CD4-positive, alpha-beta T cell treated with Interleukin-17A for 1 hour (primary cell): ENCODE measurements around the gene RILPL1.
"Not testable (repeated sequence)": the region's sequence is repeated elsewhere in the genome, so short reads cannot be mapped to it uniquely, and the experiment has no call there.

Source experiments
- DNase-seq: peaks from one replicate; pipeline ENCODE4 v3.0.0-alpha.2; 2020

RILPL1 gene

DNA sequence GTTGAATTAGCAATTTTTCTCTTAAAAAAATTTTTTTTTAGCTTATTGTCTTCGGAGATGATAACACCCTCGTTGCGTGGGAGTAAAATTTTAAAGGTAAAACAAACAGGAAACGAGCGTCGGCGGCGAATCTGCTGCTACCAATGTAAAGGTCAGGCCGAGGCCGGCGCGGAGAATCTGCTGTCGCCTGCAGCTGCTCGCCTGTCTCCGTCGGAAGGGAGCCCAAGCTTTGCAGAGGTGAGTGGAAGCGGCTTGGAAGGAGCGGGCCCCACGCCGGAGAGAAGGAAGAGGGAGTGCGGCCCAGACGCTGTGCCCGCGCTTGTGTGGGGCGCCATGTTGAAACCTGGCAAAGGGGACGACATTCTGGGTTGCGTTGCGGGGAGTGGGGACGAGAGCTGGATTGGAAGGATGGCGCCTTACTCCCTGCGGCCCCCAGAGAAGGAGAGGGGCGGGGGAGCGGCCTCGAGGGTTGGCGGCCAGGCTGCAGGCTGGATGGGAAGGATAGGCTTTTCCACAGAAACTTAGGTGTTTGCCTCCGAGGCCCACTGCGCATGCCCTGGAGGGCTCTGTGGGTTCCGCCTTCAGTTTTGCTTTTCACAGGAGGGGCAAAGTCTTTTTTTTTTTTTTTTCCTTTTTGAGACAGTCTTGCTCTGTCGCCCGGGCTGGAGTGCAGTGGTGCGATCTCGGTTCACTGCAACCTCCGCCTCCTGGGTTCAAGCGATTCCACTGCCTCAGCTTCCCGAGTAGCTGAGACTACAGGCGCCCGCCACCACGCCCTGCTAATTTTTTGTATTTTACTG, 75.3 kb downstream of the RILPL1 start, which contains the start of gene SNRNP35:
TSS of gene SNRNP35 (plus strand) at position 160 of the 800 bp plus-strand sequence. CDS start 7,402 bp downstream, outside the sequence.
- peak; percentile 90 for DNase-seq

DNA sequence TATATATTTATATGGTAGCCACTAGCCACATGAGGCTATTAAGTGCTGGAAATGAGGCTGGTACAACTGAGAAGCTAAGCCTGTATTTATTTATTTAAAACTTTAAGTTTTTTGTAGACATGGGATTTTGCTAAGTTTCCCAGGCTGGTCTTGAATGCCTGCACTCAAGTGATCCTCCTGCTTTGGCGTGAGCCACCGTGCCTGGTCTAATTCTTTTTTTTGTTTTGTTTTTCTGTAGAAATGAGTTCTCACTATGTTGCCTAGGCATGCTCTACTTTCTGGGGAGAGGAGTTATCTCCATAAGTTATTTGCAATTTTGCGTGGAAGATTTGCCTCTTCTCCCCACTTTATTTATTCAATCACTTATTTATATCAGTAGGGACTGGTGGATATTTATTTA, 80.4 kb downstream of the RILPL1 start:
- DNase-seq = no peak

DNA sequence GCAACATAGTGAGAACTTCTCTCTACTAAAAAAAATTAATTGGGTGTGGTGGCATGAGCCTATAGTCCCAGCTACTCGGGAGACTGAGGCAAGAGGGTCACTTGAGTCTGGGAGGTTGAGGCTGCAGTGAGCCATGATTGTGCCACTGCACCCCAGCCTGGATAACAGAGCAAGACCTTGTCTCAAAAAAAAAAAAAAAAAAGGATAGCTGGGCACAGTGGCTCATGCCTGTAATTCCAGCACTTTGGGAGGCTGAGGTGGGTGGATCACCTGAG, 81.3 kb downstream of the RILPL1 start:
- not testable (repeated sequence) for DNase-seq

DNA sequence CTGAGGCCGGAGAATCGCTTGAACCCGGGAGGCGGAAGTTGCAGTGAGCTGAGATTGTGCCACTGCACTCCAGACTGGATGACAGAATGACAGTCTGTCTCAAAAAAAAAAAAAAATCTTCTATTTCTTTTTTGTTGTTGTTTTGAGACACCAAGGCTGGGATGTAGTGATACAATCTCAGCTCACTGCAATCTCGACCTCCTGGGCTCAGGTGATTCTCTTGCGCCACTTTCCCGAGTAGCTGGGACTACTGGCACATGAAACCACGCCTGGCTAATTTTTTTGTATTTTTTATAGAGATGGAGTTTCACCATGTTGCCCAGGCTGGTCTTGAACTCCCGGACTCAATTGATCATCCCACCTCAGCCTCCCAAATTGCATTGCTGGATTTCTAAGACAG, 82.9 kb downstream of the RILPL1 start:
- DNase-seq = no peak

DNA sequence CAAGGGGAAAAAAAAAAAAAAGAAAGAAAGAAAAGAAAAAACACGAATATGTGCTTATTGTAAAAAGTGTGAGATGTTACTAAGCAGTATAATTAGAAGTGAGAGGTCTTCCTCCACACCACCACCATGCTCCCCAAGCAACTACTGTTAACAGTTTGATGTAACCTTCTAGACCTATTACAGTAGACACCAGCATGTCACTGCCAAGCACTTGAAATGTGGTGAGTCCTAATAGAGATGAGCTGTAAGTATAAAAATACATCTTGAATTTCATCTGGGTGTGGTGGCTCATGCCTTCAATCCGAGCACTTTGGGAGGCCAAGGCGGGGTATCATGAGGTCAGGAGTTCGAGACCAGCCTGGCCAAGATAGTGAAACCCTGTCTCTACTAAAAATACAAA, 83.7 kb downstream of the RILPL1 start:
- DNase-seq = no peak

DNA sequence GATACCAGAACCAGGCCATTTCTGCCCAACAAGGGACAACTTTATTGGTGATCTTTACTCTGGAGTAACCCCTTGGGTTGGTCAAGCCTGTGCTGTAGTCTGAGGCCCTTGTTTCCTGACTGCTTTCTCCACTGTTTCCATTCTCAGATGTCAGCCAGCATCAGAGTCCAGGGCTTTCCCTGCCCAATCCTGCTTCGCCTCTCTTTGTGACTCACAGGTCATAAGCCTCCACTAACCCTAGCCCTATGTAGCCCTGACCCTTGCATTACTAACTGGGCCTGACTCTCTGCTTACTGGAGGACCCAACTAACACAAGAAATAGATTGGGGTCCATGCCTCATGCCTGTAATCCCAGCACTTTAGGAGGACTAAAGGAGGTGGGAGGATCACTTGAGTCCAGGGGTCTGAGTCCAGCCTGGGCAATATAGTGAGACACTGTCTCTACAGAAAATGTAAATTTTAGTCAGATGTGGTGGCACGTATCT, 84.2 kb downstream of the RILPL1 start:
- DNase-seq = no peak

DNA sequence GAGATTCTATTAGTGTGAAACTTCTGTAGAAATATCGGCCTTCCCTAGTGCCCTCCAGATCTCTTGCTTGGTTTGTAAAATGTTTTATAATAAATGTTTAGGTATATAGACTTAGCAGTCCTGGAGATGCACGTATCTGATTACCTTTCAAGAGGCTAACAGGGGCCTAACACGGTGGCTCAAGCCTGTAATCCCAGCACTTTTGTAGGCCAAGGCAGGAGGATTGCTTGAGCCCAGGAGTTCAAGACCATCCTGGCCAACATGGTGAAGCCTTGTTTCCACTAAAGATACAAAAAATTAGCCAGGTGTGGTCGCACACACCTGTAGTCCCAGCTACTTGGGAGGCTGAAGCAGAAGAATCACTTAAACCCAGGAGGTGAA, 87.2 kb downstream of the RILPL1 start:
- DNase-seq = no peak

DNA sequence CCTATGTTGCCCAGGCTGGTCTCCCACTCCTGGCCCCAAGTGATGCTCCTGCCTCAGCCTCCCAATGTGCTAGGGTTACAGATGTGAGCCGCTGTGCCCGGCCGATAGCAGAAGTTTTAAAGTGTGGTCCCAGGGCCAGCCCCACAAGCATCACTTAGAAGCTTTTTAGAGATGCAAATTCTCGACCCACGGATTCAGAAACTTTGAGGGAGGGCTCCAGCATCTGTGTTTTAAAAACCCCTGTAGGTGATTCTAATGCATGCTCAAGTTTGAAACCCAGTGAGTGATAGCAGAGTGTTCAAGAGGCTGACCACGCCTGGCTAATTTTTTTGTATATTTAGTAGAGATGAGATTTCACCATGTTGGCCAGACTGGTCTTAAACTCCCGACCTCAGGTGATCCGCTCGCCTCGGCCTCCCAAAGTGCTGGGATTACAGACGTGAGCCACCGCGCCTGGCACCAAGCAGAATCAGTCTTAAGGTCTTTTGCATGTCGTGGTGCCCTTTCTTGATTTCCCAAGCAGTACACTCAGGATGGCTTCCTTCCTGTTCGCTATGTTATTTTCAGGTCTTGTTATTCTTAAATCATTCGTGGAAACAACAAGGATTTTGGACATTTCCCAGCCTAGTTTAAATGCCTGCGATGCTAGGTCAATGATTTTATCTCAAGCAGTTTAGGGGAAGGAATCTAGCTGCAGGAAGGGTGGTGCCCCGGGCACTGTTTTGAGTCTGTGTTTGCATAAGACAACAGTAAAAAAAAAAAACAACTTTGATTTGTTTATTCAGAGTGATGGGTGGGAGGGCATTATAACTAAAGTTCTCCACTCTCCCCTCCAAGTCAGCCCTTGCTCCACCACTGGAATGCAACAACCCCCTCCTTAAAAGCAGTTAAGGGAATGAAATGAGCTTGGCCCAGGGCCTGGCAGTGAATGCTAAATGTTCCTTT, 87.9 kb downstream of the RILPL1 start:
- DNase-seq = no peak

DNA sequence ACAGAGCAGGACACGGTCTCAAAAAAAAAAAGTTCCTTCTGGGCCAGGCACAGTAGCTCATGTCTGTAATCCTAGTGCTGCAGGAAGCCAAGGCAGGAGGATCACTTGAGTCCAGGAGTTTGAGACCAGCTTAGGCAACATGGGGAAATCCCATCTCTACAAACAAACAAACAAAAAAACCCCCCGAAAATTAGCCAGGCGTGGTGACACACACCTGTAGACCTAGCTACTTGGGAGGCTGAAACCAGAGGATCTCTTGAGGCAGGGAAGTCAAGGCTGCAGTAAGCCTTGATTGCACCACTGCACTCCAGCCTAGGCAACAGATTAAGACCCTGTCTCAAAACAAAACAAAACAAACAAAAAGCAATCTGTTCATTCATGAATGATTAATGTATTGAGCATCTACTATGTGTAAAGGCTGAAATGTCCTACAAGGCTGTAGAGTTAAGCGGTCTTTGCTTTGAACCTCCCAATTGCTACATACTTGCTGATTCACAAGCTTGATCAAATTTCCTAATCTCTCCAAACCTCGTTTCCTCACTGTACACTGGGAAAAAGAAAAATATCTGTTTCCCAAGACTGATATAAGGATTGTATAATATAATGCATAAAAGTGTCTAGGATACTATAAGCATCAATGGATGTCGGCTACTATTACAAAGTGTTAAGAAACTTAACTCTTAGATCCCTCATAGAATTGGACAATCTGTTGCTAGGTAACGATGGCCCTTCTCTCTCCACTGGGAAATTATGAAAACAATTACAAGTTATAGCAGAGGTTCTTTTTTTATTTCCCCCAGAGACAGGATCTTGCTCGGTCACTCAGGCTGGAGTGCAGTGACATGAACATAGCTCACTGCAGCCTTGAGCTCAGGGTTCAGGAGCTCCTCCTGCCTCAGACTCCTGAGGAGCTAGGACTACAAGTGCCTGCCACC, 89.2 kb downstream of the RILPL1 start:
- no peak for DNase-seq

DNA sequence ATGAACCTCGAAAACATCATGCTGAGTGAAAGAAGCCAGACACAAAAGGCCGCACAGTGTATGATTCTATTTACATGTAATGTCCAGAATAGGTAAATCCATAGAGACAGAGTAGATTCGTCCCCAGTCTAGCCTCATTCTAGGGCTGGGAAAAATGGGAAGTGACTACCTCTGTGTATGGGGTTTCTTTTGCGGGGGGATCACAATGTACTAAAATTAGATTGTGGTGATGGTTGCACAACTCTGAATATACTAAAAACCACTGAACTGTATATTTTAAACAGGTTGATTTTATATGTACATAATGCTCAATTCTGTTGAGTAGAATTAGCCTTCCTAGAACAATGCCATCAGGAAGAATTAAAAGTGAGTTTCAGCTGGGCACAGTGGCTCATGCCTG, 90.7 kb downstream of the RILPL1 start:
- no peak for DNase-seq

DNA sequence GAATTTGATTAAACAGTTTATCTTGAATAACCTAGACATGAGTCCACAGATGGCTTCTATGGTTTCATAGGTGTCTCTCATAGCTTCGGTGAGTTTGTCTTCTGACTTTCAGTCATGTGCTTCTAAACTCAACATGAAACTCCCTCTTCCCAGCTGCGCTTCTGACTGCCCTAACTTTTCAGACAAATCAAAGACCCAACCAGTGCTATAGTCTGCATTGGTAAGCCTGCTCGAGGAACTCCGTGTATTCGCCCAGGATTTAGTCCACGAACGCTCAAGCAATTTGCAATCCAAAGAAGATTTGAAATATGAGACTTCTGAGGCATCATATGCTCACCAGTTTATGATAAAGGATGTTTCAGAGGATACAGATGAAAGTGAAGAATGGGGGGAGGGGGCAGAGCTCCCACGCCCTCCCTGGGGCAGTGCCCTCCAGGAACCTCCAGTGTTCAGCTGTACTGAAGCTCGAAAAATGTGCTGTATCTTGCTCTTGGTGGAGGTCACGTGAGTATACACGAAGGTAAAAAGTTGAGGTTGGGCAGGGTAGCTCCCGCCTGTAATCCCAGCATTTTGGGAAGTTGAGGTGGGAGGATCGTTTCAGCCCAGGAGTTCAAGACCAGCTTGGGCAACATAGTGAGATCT, 91.9 kb downstream of the RILPL1 start:
- no peak for DNase-seq

DNA sequence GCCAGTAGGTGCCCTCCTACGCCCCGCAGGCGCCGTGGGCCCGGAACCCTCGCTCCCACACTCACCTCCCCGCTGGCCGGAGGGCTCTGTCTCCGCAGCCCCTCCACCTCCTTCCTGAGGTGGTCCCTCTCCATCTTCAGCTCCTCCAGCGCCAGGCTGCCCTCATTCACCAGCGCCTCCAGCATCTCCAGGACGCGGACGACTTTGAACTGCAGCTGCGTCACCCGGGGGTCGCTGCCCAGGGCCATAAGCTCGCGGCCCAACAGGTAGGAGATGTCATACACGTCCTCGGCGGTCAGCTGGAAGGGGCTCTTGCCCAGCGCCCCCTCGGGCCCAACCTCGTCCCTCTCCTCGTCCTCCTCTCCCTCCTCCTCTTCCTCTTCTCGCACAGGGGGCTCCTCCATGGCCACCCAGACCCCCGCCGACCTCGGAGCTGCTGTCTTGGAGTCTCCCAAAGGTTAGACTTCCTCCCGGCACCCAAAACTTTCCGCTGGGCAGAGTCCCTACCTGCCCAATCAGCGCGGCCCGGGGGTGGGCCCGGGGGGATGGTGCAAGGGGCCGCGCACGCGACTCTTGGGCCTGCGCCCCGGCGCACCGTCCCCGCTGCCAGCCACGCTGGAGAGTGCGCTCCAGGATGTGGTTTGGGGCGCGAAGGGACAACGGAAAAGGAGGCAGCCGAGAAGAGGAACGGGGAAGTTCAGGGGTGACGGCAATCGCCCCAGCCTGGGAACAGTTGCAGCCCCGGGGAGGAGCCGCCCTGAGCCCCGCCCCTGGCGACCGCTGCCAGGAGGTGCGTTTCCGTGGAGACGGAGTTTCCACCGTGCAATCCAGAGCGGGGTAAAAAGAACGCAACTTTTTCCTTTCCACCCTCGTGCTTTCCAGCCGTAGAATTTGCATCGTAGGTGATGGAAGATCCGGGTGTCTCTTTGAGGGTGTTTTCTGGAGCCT, 97.2 kb downstream of the RILPL1 start, which contains the start of gene RILPL2:
TSS of gene RILPL2 (minus strand) at position 668 of the 948 bp plus-strand sequence. CDS start at position 404, 264 bp downstream.
- DNase-seq = peak; percentile 95

DNA sequence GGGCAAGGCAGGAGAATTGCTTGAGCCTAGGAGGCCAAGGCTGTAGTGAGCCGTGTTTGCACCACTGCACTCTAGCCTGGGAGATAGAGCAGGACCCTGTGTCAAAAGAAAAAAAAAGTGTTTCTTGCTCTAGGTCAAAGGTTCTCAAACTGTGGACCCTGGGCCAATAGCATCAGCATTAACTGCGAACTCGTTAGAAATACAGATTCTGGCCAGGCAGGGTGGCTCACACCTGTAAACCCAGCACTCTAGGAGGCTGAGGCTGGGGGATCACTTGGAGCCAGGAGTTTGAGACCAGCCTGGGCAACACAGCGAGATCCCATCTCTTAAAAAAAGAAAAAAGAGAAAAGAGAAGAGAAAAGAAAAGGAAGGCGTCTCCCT, 97.9 kb downstream of the RILPL1 start:
- peak; percentile 23 for DNase-seq

DNA sequence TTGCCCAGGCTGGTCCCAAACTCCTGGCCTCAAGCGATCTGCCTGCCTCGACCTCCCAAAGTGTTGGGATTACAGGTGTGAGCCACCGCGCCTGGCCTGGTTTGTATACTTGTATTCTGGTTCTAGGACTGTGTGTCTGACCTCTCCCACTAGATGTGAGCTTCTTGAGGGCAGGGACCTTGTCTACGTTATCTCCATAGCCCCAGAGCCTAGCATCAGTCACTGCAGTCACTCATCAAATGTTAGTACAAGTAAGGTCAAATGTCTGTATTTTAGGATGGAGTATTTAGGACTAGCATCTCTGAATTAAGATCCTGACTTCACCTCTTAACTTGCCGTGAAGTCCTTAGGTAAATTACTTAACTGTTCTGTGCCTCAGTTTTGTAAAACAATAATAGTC, 99.9 kb downstream of the RILPL1 start:
- DNase-seq = no peak

DNA sequence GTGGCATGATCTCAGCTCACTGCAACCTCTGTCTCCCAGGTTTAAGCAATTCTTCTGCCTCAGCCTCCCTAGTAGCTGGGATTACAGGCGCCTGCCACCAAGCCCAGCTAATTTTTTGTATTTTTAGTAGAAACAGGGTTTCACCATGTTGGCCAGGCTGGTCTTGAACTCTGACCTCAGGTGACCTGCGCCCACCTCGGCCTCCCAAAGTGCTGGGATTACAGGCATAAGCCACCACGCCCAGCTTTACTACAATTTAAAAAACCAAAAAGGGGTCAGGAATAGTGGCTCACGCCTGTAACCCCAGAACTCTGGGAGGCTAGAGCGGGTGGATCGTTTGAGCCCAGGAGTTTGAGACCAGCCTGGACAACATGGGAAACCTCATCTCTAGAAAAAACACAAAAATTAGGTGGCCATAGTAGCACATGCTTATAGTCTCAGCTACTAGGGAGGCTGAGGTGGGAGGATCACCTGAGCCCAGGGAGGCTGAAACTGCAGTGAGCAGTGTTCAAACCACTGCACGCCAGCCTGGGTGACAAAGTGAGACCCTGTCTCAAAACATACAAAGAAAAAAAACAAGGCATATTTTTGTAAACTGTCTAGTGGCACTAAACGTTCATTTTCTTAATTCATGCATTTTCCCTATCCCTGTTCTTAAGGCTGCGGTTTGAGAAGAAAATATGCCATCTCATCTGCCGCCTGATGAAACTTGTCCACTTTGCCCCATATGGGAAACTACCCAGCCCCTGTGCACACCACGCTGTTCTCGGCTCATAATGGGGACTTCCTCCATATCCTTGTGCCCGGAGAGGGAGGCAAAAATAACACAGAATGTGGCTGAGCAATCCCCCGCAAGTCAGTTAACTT, 101.3 kb downstream of the RILPL1 start:
- peak; percentile 67 for DNase-seq

DNA sequence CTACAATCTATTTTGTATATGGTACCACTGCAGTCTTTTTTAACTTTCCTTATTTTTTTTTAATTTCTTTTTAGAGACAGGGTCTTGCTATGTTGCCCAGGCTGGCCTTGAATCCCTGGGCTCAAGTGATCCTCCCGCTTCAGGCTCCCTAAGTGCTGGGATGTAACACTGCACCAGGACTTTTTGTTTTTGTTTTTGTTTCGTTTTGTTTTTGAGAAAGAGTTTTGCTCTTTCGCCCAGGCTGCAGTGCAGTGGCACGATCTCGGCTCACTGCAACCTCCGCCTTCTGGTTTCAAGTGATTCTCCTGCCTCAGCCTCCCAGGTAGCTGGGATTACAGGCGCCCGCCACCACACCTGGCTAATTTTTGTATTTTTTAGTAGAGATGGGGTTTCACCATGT, 104.4 kb downstream of the RILPL1 start:
- DNase-seq = not testable (repeated sequence)

DNA sequence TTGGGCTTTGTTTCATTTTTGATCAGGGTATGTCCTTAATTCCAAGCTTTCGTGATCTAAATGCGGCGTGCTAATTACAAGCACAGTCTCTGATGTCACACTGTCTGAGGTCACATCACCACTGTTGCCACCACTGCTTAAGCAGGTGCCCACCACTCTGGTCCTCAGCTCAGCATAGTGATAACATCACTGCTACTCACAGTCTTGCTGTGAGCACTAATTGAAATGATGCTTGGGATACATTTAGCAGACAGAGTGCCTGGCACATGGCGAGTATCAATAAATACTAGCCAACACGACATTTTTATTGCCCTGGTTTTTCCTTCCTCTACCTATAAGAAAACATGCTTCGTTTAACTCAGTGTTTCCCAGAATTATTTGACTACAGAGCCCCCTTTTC, 104.9 kb downstream of the RILPL1 start:
- DNase-seq = no peak

DNA sequence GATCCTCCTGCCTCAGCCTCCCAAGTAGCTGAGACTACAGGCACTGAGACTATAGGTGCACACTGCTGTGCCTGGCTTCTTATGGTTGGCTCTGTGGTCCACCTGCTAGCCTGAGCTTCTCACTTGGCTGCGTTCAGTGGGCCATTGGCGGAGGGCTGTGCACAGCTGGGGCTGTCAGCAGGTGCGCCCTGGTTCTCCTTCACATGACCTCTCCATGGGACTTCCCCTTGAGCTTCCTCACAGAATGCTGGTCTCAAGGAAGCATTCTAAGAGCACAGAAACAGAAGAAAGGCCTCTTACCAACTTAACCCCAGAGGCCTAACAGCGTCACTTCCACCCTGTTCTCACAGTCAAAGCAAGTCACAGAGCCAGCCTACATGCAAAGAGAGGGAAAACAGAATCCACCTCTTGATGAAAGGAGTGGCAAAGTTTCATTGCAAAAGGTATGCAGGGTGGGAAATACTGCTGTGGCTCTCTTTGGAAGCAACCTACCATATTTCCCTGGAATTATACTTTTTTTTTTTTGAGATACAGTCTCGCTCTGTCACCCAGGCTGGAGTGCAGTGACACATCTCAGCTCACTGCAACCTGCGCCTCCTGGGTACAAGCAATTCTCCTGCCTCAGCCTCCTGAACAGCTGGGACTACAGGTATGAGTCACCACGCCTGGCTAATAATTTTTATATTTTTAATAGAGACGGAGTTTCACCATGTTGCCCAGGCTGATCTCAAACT, 106.3 kb downstream of the RILPL1 start:
- DNase-seq = peak; percentile 80

DNA sequence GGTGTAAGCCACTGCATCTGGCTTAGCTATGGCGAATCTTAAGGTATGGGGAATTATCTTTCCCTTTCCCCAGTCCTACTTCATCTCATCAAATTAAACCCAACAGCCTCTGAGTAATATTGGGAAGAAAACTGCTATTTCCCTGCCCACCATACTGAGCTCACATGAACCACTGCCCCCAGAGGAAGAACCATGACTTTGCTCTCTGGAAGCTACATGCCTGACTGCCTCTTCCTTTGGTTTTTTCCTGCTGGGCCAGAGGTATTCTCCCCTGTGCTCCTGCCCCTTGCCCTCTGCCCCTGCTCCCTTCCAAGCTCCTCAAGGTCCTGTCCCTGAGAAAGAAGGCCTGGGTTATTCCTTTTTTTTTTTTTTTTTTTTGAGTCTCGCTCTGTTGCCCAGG, 112.2 kb downstream of the RILPL1 start:
- DNase-seq = no peak
